T-helper 2 cell treated with Interferon-gamma antibody and Interleukin-4, amounts not matched to agents 100 ng/mL and 5 ng/mL, for 36 hours (primary cell): Measurements from ENCODE around the gene ZNF710. TPM values are rescaled to one million over a fixed set of nuclear protein-coding genes. Genes with fewer than 3 reads are reported as not detected.

Source experiments
- intact Hi-C: fragments of 100-400 bp; cut with micrococcal nuclease; formaldehyde crosslinking; loops from one replicate; pipeline ENCODE4 v1.15.1; 2023
- total RNA-seq: library from RNA; stranded (reverse); gene quantifications from 2 replicates; pipeline ENCODE4 v1.2.3, GENCODE V29; 2022

ZNF710 gene
- total RNA-seq, 1 donor from 2014 or later = 25.5 TPM

GRCh38 chr15:90016721-90017120 is 15.6 kb downstream of the ZNF710 start:
- intact Hi-C loops = no loop called here

- intact Hi-C loops = no loop called here
Measured at GRCh38 chr15:90018216-90018831, 17.2 kb downstream of the ZNF710 start.

GRCh38 chr15:90019611-90020010 is 18.5 kb downstream of the ZNF710 start:
- intact Hi-C loops = no loop called here

- intact Hi-C loops = no loop called here
Measured at GRCh38 chr15:90020021-90020735, 19.1 kb downstream of the ZNF710 start.

- intact Hi-C loops = no loop called here
Measured at GRCh38 chr15:90020936-90021507, 19.9 kb downstream of the ZNF710 start.

GRCh38 chr15:90022345-90022744 is 21.2 kb downstream of the ZNF710 start:
- intact Hi-C loops = no loop called here

- intact Hi-C loops = no loop called here
Measured at GRCh38 chr15:90022905-90023700, 22.0 kb downstream of the ZNF710 start.

GRCh38 chr15:90024406-90024805 is 23.3 kb downstream of the ZNF710 start:
- intact Hi-C loops = no loop called here

GRCh38 chr15:90025489-90026033 is 24.4 kb downstream of the ZNF710 start:
- intact Hi-C loops = no loop called here

- intact Hi-C loops = no loop called here
Measured at GRCh38 chr15:90028376-90028944, 27.3 kb downstream of the ZNF710 start.

GRCh38 chr15:90029024-90029423 is 27.9 kb downstream of the ZNF710 start:
- intact Hi-C loops = no loop called here

GRCh38 chr15:90030376-90030775 is 29.3 kb downstream of the ZNF710 start:
- intact Hi-C loops = loop anchor here (10.0 kb wide), 1 partner anchor 64 kb away; no protein-coding TSS in a partner anchor

GRCh38 chr15:90031231-90031791 is 30.2 kb downstream of the ZNF710 start:
- intact Hi-C loops = loop anchor here (10.0 kb wide), 1 partner anchor 63 kb away; no protein-coding TSS in a partner anchor

GRCh38 chr15:90033006-90033405 is 31.9 kb downstream of the ZNF710 start:
- intact Hi-C loops = loop anchor here (10.0 kb wide), 1 partner anchor 62 kb away; no protein-coding TSS in a partner anchor

- intact Hi-C loops = loop anchor here (10.0 kb wide), 1 partner anchor 61 kb away; no protein-coding TSS in a partner anchor
Measured at GRCh38 chr15:90033448-90033847, 32.3 kb downstream of the ZNF710 start.

GRCh38 chr15:90035095-90035839 is 34.1 kb downstream of the ZNF710 start:
- intact Hi-C loops = loop anchor here (10.0 kb wide), 1 partner anchor 60 kb away; no protein-coding TSS in a partner anchor

GRCh38 chr15:90035840-90036230 is 34.7 kb downstream of the ZNF710 start:
- intact Hi-C loops = loop anchor here (10.0 kb wide), 1 partner anchor 59 kb away; no protein-coding TSS in a partner anchor

GRCh38 chr15:90036343-90036742 is 35.2 kb downstream of the ZNF710 start:
- intact Hi-C loops = loop anchor here (10.0 kb wide), 1 partner anchor 58 kb away; no protein-coding TSS in a partner anchor

GRCh38 chr15:90036806-90037510 is 35.8 kb downstream of the ZNF710 start:
- intact Hi-C loops = loop anchor here (10.0 kb wide), 1 partner anchor 58 kb away; no protein-coding TSS in a partner anchor
